ENCODE measurements around the gene CBLN1.
"Not testable (repeated sequence)": the region's sequence is repeated elsewhere in the genome, so short reads cannot be mapped to it uniquely, and the experiment has no call there.

The CBLN1 gene

DNA sequence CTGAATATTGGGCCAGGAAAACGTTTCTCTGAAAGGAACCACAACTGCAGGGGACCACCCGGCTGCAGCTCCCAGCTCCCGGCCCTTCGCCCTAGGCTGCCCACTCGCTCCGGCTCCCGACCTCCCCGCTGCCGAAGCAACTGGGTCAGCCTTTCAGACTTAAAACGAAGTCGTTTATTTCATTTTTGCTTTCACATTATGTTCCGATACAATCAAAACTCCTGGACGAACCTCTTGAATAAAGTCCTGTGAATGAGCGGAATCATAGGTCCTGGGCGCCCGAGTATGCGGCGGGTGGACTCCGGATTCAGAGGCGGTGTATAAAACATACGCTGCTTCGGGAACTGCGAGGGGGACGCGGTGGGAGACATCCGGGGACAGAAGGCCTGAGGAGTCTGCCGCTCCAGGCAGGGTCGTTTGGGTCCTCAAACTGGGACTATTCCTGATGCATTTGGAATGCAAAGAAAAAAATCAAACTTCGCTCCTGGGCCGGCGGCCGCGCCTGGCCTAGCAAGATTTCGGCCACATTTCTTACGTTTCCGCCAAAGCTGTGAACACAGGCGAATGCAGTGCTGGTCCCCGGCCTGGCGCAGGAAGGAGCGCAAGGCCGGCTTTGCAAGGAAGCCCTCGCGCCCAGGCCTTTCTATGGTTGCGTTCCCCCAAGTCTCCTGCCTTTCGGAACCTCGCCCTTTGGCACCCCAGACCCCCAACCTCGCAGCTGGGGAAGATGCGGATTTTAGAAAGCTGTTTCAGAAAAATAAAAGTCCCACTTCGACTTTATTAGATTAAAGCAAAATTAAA lies 3.7 kb downstream of the CBLN1 start:
- DNase-seq (ENCODE audit: low spot score) = no peak

DNA sequence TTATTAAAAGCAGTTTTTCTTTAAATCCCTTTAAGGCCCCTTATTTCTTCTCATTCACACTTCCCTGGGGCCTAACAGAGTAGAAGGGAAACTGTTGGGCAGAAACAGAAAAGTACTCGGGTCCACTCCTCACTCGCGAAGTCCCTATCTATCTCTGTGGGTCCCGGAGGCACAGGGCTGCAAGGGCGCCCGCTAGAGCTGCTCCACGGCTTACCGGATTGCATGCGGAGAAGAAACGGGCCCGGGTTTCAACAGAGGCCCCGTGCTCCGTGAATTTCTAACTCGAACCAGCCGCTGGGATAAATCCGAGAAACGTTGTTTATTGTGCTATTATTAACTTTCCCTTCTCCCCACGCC lies 4.3 kb downstream of the CBLN1 start:
- no peak for DNase-seq (ENCODE audit: low spot score)

DNA sequence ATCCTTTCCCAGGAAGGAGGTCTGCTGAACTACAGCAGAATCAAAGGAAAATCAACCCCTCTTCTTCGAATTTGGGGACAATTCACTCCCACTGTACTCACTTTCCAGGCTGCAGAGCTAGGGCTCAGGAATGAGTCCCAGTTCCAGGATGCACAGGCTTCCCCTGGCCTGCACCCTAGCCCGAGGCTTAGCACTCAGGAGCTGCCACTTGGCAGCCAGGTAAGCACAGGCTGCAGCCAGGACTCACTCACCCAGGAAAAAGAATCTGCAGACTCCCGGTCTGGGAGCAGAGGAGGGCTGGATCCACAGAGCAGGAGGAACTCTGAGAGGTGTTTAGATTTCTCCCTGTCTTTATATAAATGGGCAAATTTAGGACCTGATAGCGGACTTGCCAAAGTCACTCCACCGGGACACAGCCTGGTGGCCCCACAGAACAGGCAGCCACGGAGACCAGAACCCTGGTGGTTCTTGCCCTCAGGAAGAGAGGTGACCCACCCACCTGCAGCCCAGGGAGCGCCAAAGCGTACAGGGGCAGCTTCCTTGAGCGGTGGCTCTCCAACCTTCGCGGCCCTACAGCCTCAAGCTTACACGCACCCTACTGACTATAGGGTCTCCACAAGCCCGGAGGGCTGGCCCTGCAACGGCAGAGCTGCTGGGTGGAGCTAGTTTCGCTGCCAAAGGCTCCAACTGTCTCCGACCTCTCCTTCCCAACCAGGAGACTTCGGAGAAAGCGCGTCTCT lies 4.8 kb downstream of the CBLN1 start:
- no peak for DNase-seq (ENCODE audit: low spot score)

DNA sequence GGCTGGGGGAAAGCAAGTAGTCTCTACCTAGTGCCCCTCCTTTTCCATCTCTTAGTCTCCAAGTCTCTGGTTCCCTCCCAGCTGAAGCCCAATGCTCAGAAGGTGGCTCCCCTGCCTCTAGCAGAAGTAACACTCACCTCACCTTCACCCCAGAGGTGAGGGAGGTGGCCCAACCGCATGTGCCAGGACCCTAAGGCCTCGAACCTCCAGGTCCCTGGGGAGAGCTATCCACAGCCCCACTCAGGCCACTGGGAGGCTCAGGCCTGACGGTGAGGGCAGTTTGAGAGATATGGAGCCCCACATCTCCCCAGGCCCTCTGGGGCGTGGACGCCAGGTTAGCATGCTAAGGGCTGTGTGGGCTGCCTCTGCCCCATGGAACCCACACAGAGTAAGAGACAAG lies 5.8 kb downstream of the CBLN1 start:
- DNase-seq (ENCODE audit: low spot score) = no peak

DNA sequence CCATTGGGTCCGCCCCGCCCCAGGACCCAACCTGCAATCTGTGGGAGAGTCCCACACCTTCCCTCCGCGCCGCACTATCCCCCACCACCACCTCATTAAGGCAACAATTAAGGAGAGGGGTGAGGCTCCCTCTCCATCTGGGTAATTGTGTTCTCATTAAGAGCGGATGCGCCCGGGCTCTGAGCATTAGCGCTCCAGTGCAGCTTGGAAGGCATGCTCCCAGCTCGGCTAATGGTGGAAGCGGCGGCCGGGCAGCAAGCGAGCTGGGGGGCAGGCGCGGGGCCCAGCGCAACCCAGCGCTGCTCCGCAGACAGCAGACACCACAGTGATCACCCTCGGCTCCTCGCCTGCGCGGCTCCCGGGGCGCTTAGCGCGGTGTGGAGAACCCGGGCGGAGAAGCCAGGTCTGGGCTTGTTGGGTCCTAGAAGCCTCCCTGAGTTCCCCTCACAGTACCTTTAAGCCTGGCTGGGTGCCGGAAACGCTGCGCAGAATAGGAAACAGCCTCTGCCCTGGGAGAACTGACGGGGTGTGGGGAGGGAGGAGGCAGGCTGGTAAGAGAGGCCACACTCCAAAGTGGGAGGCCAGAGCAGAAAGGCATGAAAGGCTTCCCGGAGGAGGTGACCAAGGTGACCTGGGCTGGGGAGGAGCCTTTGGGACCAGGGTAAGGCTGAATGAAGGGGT lies 6.4 kb downstream of the CBLN1 start:
- no peak for DNase-seq (ENCODE audit: low spot score)

DNA sequence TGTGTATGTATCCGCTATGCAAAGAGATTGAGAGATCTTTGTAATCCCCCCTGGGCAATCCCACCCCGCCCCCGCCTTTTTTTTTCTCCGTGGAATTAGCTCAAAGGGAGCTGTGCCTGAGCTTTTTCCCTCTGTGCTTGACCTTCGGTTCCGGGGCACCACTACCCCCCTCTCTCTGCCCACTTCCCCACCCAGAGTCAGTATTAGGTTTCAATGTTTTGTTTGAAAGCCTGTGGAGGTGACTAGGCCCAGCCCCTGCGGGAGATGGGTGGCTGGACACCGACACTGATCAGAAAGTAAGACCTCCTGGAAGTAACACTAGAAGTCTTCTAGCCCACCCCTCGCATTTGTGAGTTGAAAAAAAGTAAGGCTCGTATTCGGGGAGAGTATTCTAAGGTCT lies 7.0 kb downstream of the CBLN1 start:
- no peak for DNase-seq (ENCODE audit: low spot score)

DNA sequence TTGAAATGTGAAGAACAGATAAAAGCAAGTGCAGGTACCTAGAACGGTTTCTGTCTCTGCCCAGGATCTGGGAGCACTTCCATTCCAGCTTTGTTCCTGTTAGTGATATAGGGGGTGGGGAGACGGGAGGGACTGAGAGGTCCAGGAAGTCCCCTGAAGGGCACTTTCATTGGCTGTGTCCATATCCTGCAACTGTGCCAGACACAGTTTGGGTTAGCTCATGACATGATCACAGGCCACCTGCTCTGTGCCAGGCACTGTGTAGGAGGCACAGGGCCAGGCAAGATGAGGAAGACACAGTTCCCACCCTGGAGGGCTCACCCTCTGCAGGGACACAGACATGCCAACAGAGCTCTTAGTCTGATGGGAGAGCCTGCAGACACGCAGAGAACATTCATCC lies 7.9 kb downstream of the CBLN1 start:
- DNase-seq (ENCODE audit: low spot score) = no peak

DNA sequence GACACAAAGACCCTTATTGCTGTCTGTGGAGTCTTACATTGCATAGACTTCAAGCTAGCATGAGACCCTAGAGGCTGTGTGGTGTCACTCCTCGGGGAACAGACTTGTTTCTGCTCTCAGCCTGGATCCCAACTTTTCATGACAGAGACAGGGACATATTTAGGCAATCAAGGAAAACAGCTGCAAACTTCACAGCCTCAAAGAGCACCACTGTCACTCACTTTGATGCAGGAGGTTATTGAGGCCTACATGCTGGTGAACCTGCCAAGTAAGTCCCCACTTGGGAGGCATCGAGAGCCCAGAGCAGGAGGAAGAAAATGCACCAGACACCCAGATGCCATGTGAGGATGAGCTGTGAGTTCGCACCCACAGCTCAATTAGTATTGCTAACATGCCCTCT lies 10.3 kb downstream of the CBLN1 start:
- no peak for DNase-seq (ENCODE audit: low spot score)

DNA sequence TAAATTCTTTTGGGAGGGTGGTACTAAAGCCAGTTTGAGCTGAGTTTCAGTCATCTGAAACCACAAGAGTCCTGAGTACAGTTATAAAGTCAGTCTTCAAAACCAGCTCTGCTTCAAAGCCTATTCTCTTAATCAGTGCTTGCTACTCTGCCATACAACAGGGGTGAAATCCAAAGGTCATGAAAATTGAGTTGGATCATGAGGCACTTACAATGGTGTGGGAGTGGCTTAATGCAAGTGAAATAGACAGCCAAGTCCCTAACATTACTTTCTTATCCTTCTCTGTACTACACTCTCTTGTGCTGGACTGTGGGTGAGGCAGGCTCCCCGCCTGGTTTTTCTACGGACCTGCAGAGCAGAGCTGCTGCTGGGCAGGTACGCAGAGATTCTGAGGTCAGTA lies 12.4 kb downstream of the CBLN1 start:
- DNase-seq (ENCODE audit: low spot score) = no peak

DNA sequence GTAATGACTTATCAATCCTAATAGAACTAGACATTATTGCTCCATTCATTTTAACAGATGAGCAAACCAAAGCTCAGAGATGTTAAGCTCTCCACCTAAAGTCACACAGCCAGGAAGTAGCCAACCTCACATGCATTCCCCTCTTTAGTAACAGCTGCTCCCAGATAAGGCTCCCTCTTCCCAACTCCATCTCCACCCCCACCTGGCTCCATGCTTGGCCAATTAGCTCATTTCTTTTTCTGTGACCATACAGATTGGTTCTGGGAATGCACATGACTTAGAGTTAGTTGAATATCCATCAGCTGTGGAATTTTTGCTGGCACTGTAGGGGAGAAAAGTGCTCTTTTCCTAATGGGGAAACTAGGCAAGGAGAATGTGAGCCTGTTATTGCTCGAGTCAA lies 13.0 kb downstream of the CBLN1 start:
- DNase-seq (ENCODE audit: low spot score) = no peak

DNA sequence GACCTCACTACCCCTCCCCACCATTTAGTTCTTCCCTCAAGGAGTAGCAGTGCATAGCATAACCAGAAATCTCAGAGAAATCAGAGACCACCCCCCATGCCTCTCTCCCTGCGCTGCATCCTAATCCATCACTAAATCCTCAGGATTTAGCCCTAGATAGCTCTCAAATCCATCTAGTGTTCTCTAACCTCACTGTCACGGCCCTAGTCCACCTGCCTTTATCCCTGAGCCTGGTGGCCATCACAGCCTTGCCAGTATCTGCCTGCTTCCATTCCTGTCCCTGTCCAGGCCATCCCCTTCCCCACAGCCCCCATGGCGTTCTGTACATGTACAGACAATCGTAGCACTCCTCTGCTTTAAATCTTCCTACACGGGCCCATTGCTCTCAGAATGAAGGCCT lies 19.1 kb downstream of the CBLN1 start:
- no peak for DNase-seq (ENCODE audit: low spot score)

DNA sequence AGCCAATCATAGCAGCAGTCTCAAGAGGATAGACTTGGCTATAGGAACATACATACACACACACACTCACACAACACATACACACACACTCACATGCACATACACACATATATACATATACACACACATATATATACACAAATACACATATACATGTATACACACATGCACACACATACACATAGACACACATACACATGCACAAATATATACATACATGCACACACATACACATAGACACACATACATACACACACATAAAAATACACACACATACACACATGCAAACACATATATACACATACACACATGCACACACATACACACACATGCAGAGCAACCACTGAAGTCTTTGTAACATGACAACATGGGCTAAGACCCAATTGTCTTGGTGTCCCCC lies 19.7 kb downstream of the CBLN1 start:
- no peak for DNase-seq (ENCODE audit: low spot score)

DNA sequence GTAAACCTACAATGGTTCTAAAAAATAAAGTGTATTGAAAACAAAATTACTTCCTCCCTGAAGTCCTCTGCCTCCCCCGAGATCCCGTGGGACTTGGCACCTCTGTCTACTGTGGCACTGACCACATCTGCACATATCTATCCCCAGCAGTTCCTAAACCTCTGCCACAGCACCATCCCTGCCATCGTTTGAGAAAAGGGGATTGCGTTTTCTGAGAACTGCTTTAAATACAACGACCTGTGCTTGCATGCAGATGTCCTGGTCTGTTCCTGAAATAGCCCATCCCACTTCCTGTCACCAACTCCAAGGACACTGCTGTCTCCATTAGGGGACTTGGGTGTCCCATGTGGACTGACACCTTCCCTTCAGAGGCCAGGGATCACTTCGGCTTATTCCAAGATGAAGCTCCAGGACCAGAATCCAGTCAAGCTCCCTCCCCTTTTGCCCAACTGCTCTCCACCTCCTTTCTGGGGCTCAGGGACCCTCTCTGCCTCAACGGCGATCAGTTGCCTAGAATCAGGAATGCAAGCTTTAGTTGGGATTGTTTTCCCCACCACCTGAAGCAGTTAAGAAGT lies 20.6 kb downstream of the CBLN1 start:
- no peak for DNase-seq (ENCODE audit: low spot score)

DNA sequence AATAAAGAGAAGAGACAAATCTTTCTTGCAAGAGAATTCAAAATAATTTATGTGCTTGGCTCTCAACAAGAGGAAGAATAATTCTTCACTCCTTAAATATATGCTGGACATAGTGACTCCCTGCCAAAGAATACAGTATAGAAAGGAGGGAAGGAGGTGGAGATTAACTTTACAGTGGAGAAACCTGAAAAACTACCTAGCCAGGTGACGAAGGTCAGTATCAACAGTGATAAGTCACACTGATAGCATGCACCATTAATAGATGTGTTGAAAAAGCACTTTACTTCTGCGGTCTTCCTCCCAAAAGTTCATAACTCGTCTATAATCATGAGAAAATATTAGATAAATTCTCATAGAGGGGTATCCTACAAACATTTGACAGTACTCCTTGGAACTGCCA lies 21.4 kb downstream of the CBLN1 start:
- DNase-seq (ENCODE audit: low spot score) = no peak

DNA sequence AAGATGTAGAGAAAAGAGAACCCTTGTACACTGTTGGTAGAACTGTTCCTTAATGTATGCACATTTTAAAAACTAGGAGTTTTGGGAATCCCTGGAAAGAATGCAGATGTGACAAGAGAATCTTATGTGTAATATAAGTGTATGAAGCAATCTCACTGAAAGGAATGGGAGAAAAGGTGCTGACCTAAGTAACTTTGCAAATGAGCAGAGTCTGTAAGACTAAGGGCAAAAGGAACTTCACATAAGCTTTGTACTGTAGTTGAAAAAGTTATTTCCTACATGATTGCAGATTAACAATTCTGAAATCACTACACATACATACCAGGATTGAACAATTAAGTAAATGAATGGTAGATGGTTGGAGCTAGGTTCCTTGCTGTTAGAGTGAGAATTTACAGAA lies 22.3 kb downstream of the CBLN1 start:
- DNase-seq (ENCODE audit: low spot score) = no peak

DNA sequence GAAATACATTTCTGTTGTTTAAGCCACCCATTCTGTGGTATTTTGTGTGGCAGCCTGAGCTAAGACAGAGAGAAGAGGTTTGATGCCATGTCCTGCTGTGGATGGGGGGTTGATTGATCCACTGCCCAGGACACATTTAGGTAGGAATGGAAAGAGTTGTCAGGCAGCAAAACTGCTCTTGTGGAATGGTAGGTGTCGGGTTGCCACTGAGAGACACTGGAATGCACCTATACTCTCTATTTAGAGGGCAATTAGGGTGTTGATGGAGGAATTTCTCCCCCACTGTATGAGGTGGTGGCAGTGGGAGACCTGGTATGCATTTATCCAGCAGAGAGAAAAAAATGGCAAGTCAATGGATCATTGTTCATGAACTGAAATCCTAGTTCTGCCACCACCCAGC lies 30.9 kb downstream of the CBLN1 start:
- no peak for DNase-seq (ENCODE audit: low spot score)

DNA sequence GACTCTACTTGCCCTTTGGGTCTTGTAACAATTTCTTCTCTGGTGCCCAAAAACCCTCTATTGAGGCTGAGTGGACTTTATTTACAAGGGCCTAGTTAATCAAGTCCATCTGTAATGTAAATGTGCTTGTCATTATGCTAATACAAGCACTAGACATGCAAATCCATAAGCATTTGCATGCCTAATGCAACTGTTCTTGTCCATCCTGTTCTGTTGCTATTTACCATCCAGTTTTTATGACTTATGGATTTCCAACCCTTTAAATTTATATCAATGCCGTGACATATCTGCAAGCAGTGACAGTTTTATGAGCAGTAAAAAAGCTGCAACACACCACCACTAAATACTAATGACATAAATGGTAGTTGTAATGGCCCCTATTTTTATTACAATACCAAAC lies 33.4 kb downstream of the CBLN1 start:
- DNase-seq (ENCODE audit: low spot score) = no peak

DNA sequence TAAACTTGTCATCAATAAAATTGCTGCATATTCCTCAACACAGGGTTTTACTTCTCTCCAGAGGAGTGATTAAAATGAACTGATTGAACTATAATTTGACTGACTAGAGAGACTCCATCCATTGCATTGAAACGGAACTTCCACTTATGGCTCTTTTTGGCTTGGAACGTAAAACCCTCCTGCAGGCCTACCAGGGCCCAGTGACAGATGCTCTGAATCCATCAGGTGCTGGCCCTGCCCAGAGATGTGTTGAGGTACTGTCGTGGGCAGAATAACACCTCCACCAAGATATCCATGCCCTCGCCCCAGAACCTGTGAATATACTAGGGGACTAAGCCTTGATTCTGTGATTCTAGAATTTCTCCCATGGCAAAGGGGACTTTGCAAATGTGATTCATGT lies 45.4 kb downstream of the CBLN1 start:
- DNase-seq (ENCODE audit: low spot score) = no peak

DNA sequence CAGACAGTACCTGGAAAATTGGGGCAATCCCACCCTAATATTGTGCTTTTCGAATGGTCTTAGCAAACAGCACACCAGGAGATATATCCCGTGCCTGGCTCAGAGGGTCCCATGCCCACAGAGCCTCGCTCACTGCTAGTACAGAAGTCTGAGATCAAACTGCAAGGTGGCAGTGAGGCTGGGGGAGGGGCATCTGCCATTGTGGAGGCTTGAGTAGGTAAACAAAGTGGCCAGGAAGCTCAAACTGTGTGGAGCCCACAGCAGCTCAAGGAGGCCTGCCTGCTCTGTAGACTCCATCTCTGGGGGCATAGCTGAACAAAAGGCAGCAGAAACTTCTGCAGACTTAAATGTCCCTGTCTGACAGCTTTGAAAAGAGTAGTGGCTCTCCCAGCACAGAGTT lies 53.3 kb downstream of the CBLN1 start:
- not testable (repeated sequence) for DNase-seq (ENCODE audit: low spot score)
